Measurements from ENCODE around the gene ATP8B4.

ATP8B4 gene

GRCh38 chr15:50145451-50145872 is 26.4 kb upstream of the ATP8B4 start:
- TF ChIP-seq CTCF (conservative IDR thresholded peaks at IDR 0.05) = peak; percentile 61
- H3K27ac ChIP-seq = peak overlapping the region; percentile 97; the same call in 1 of the 2 replicates

GRCh38 chr15:50144341-50145120 is 25.5 kb upstream of the ATP8B4 start:
- no peak for TF ChIP-seq CTCF (conservative IDR thresholded peaks at IDR 0.05)
- no peak overlapping the region for H3K27ac ChIP-seq

- no peak for TF ChIP-seq CTCF (conservative IDR thresholded peaks at IDR 0.05)
- no peak overlapping the region for H3K27ac ChIP-seq
These were observed 24.3 kb upstream of the ATP8B4 start for GRCh38 chr15:50143255-50143860.

GRCh38 chr15:50141856-50142255 is 22.8 kb upstream of the ATP8B4 start:
- H3K27ac ChIP-seq = no peak overlapping the region
- no peak for TF ChIP-seq CTCF (conservative IDR thresholded peaks at IDR 0.05)

- TF ChIP-seq CTCF (conservative IDR thresholded peaks at IDR 0.05) = no peak
- no peak overlapping the region for H3K27ac ChIP-seq
These were observed 21.9 kb upstream of the ATP8B4 start for GRCh38 chr15:50140983-50141382.

- no peak for TF ChIP-seq CTCF (conservative IDR thresholded peaks at IDR 0.05)
- no peak overlapping the region for H3K27ac ChIP-seq
These were observed 21.1 kb upstream of the ATP8B4 start for GRCh38 chr15:50140098-50140497.

- no peak overlapping the region for H3K27ac ChIP-seq
- TF ChIP-seq CTCF (conservative IDR thresholded peaks at IDR 0.05) = peak; percentile 27; the same call in 1 of the 2 replicates
These were observed 19.4 kb upstream of the ATP8B4 start for GRCh38 chr15:50138391-50138790.

Data from VCaP (cell line).